IMR-90 (cell line): ENCODE results near the gene HDAC7.

Experiments used
- CTCF ChIP-seq: conservative IDR thresholded peaks from 2 replicates; pipeline ENCODE4 v1.5.1; 2012; ENCODE audit warnings: mild to moderate bottlenecking, low read depth, low read length, improper control_type of control experiment
- ELK1 ChIP-seq: fragments of 150-350 bp; IDR thresholded peaks from 2 replicates; pipeline ENCODE4 v1.6.1; 2016; ENCODE audit warnings: low read depth, mild to moderate bottlenecking, low read length, moderate library complexity, borderline replicate concordance
- FOS ChIP-seq: fragments of 150-350 bp; IDR thresholded peaks from 2 replicates; pipeline ENCODE4 v1.6.1; 2016; ENCODE audit warnings: low read depth, low read length
- MAFK ChIP-seq: IDR thresholded peaks from 2 replicates; pipeline ENCODE4 v1.6.1; 2012; ENCODE audit warnings: low read depth, low read length, improper control_type of control experiment
- MXI1 ChIP-seq: IDR thresholded peaks from 2 replicates; pipeline ENCODE4 v1.6.1; 2012; ENCODE audit warnings: low read depth, mild to moderate bottlenecking, low read length, moderate library complexity, borderline replicate concordance
- NFE2L2 ChIP-seq: fragments of 150-350 bp; IDR thresholded peaks from 2 replicates; pipeline ENCODE4 v1.6.1; 2016; ENCODE audit warnings: low read depth, mild to moderate bottlenecking, low read length
- POLR2A ChIP-seq: IDR thresholded peaks from 2 replicates; pipeline ENCODE4 v1.6.1; 2012; ENCODE audit warnings: mild to moderate bottlenecking, low read depth, low read length
- RAD21 ChIP-seq: IDR thresholded peaks from 2 replicates; pipeline ENCODE4 v1.6.1; 2012; ENCODE audit warnings: low read length, improper control_type of control experiment
- RFX5 ChIP-seq: IDR thresholded peaks from 2 replicates; pipeline ENCODE4 v1.8.0; 2012; ENCODE audit warnings: low read depth, mild to moderate bottlenecking, low read length, moderate library complexity
- SMC3 ChIP-seq: fragments of 150-350 bp; IDR thresholded peaks from 2 replicates; pipeline ENCODE4 v1.6.1; 2016; ENCODE audit warnings: low read depth, mild to moderate bottlenecking, antibody characterized with exemption, low read length, moderate library complexity
- USF2 ChIP-seq: fragments of 150-350 bp; IDR thresholded peaks from 2 replicates; pipeline ENCODE4 v1.6.1; 2017; ENCODE audit warnings: mild to moderate bottlenecking, antibody characterized with exemption, low read length, low read depth

DNA sequence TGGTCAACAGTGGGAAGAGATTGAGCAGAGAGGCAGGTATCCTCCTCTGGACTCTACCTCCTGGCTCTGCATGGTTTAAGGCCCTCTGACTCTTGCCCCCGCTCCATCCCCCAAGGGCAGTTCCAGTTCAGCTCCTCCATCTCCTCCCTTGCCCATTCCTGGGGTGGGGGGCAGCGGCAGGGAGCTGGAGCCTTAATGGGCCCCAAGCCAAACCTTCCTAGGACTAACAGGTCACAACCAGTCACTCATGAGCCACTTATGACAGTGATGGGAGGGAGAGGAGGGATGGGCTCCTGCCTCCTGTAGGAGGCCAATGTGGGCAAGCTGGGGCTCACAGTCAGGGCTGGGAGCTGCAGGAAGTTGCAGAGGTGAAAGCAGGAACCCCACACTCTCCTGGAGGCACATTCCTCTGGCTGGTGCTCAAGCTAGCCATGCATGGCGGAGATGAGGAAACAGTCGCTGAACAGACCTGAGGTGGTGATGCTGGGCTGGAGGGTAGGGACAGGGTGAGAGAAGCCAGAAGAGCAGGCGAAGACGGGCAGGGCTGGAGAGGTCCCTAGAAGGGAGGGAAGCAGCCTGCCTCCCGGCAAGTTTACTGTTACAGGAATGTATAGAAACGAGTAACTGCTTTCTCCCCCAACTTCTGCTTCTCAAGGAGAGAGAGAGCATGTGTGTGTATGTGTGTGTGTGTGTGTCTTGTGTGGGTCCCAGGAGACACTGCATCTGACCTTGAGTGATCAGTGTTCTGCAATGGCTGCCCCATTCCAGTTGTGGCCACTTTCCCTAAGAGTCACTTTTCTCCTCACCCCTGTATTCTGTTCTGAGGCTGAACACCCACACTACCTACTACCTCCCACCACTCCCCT is 56.0 kb downstream of the HDAC7 start:
- no peak for TF ChIP-seq CTCF
- no peak for TF ChIP-seq MAFK
- TF ChIP-seq POLR2A, result no peak
- no peak for TF ChIP-seq USF2
- TF ChIP-seq NFE2L2, result no peak
- no peak for TF ChIP-seq ELK1
- no peak for TF ChIP-seq RAD21
- no peak for TF ChIP-seq RFX5
- TF ChIP-seq SMC3, result no peak
- TF ChIP-seq MXI1, result no peak
- TF ChIP-seq FOS, result no peak
